Caco-2 (cell line): ENCODE data around the gene THSD8. TPM values are rescaled to one million over a fixed set of nuclear protein-coding genes. Genes with fewer than 3 reads are reported as not detected.

Experiments
- BruUV-seq: library from RNA; stranded (reverse); fragments of 400-500 nt; replicated peaks from 2 replicates; lab custom pipeline; 2021; lab: Mats Ljungman, UMichigan
- CTCF ChIA-PET: fragments of 300-600 bp; sonication (Branson Sonifier 250); formaldehyde crosslinking; loops from one replicate; lab custom pipeline; 2022; ENCODE audit warnings: antibody characterized with exemption; lab: Charles Lee
- POLR2A ChIA-PET: fragments of 300-600 bp; sonication (Branson Sonifier 250); formaldehyde crosslinking; loops from one replicate; lab custom pipeline; 2022; ENCODE audit warnings: antibody characterized with exemption; lab: Charles Lee
- DNase-seq, 2 experiments: peaks; one replicate each; pipeline versions ENCODE4 v3.0.0 to v3.0.0-alpha.2; 2020 to 2022
- H3K27me3 ChIP-seq: replicated peaks from 2 replicates; pipeline ENCODE4 v1.6.0; 2011; ENCODE audit warnings: low read length; ENCODE audit not compliant: control insufficient read depth, insufficient read depth
- H3K36me3 ChIP-seq: 2 replicates; pipeline ENCODE4 v1.5.1; 2011; ENCODE audit warnings: low read length; ENCODE audit not compliant: control insufficient read depth, insufficient read depth
- H3K4me1 ChIP-seq: fragments of 250-450 bp; sonication (Bioruptor Pico); 2 replicates; pipeline ENCODE4 v1.5.1; 2020; ENCODE audit warnings: mild to moderate bottlenecking
- H3K4me3 ChIP-seq: 2 replicates; pipeline ENCODE4 v1.5.1; 2011; ENCODE audit warnings: low read depth, mild to moderate bottlenecking, control low read depth, low read length
- H3K9me3 ChIP-seq: fragments of 250-450 bp; sonication (Bioruptor Pico); 2 replicates; pipeline ENCODE4 v1.5.1; 2020; ENCODE audit warnings: mild to moderate bottlenecking, moderate library complexity
- H3K27ac Mint-ChIP-seq: one replicate; pipeline ENCODE4 v1.8.0; 2022; ENCODE audit warnings: mixed read lengths; ENCODE audit not compliant: unreplicated experiment
- H3K27me3 Mint-ChIP-seq: one replicate; pipeline ENCODE4 v1.8.0; 2022; ENCODE audit warnings: mixed read lengths; ENCODE audit not compliant: insufficient read depth, unreplicated experiment
- H3K36me3 Mint-ChIP-seq: one replicate; pipeline ENCODE4 v1.8.0; 2022; ENCODE audit warnings: mild to moderate bottlenecking, mixed read lengths; ENCODE audit not compliant: insufficient read depth, unreplicated experiment
- H3K4me1 Mint-ChIP-seq: one replicate; pipeline ENCODE4 v1.8.0; 2022; ENCODE audit warnings: low read depth, mixed read lengths; ENCODE audit not compliant: unreplicated experiment
- H3K4me3 Mint-ChIP-seq: one replicate; pipeline ENCODE4 v1.8.0; 2022; ENCODE audit warnings: mild to moderate bottlenecking, moderate library complexity, mixed read lengths; ENCODE audit not compliant: unreplicated experiment
- H3K9me3 Mint-ChIP-seq: one replicate; pipeline ENCODE4 v1.8.0; 2022; ENCODE audit warnings: mixed read lengths; ENCODE audit not compliant: unreplicated experiment
- CTCF ChIP-seq, 2 experiments: fragments of 200-600 bp in 1 of 2; IDR thresholded peaks; 1 replicate in 1 of 2; 2 replicates in 1 of 2; pipeline versions ENCODE4 v1.5.1 to v1.8.0; 2011 to 2022; ENCODE audit warnings: antibody characterized with exemption in 1 of 2, control low read depth in 1 of 2, inconsistent platforms in 1 of 2, low read depth in 1 of 2, low read length in 1 of 2, mild to moderate bottlenecking in 1 of 2, moderate library complexity in 1 of 2; ENCODE audit not compliant: insufficient read depth in 1 of 2, severe bottlenecking in 1 of 2, unreplicated experiment in 1 of 2
- intact Hi-C: fragments of 100-400 bp; cut with micrococcal nuclease; formaldehyde crosslinking; loops from one replicate; pipeline ENCODE4 v1.10.0; 2022; ENCODE audit not compliant: unreplicated experiment
- total RNA-seq: library from RNA; stranded (reverse); gene quantifications from 2 replicates; pipeline ENCODE4 v1.2.3, GENCODE V29; 2022

THSD8 gene
- total RNA-seq, 1 experiment from 2014 or later = 25.9 TPM

GRCh38 chr19:12787458-12787857, 14.4 kb upstream of the THSD8 start:
- no peak for TF ChIP-seq CTCF (IDR thresholded peaks at IDR 0.05; ENCODE audit: insufficient read depth in 1 of 2, low read depth in 1 of 2, low read length in 1 of 2, severe bottlenecking in 1 of 2, unreplicated experiment in 1 of 2)
- BruUV-seq = no TSS peak

GRCh38 chr19:12788042-12788681, 13.7 kb upstream of the THSD8 start:
- Mint-ChIP-seq H3K4me1 (peaks cover 21% of the 10 kb centered on the region), H3K4me3 (peak overlapping the region; percentile 78), H3K36me3 (peaks cover 29% of the 10 kb centered on the region), H3K27me3 (no peaks in the 10 kb centered on the region), H3K9me3 (no peaks in the 10 kb centered on the region), H3K27ac (peak overlapping the region; percentile 90)
- H3K9me3 ChIP-seq = no peaks in the 10 kb centered on the region
- ChIA-PET POLR2A (interaction anchor here (0.9 kb wide), 1 partner anchor 14 kb away, joined by 3 read pairs; no protein-coding TSS in a partner anchor), CTCF (interaction anchor here (0.6 to 1.5 kb wide), 2 partner anchors 11 to 39 kb away, joined by 6 to 9 read pairs; no protein-coding TSS in a partner anchor)
- peaks cover 43% of the 10 kb centered on the region for H3K4me1 ChIP-seq
- intact Hi-C loops = no loop called here
- DNase-seq = no peak
- TF ChIP-seq CTCF (IDR thresholded peaks at IDR 0.05; ENCODE audit: insufficient read depth in 1 of 2, low read depth in 1 of 2, low read length in 1 of 2, severe bottlenecking in 1 of 2, unreplicated experiment in 1 of 2) = no peak
- no peaks in the 10 kb centered on the region for H3K36me3 ChIP-seq
- H3K27me3 ChIP-seq = no peaks in the 10 kb centered on the region
- peak overlapping the region; percentile 41; the same call in 1 of the 2 replicates for H3K4me3 ChIP-seq
- no TSS peak for BruUV-seq

More at GRCh38 chr19:12787458-12787857, 14.4 kb upstream of the THSD8 start:
- intact Hi-C loops = no loop called here
- peaks cover 22% of the 10 kb centered on the region for H3K36me3 Mint-ChIP-seq
- no peak for DNase-seq
- ChIA-PET POLR2A (no interaction called here), CTCF (no interaction called here)
- H3K4me3 Mint-ChIP-seq = no peak overlapping the region
- H3K9me3 Mint-ChIP-seq = no peaks in the 10 kb centered on the region
- Histone ChIP-seq H3K27me3 (no peaks in the 10 kb centered on the region), H3K9me3 (no peaks in the 10 kb centered on the region), H3K36me3 (no peaks in the 10 kb centered on the region), H3K4me1 (peaks cover 43% of the 10 kb centered on the region), H3K4me3 (no peak overlapping the region)
- H3K4me1 Mint-ChIP-seq = peaks cover 21% of the 10 kb centered on the region
- no peaks in the 10 kb centered on the region for H3K27me3 Mint-ChIP-seq
- H3K27ac Mint-ChIP-seq = no peak overlapping the region

GRCh38 chr19:12788682-12789097, 13.2 kb upstream of the THSD8 start:
- H3K9me3 ChIP-seq = no peaks in the 10 kb centered on the region
- H3K4me1 Mint-ChIP-seq = peaks cover 21% of the 10 kb centered on the region
- TF ChIP-seq CTCF (IDR thresholded peaks at IDR 0.05; ENCODE audit: insufficient read depth in 1 of 2, low read depth in 1 of 2, low read length in 1 of 2, severe bottlenecking in 1 of 2, unreplicated experiment in 1 of 2) = no peak
- no peaks in the 10 kb centered on the region for H3K27me3 ChIP-seq
- BruUV-seq = TSS peak; percentile 29
- H3K4me1 ChIP-seq = peaks cover 39% of the 10 kb centered on the region
- no peaks in the 10 kb centered on the region for H3K27me3 Mint-ChIP-seq
- H3K9me3 Mint-ChIP-seq = no peaks in the 10 kb centered on the region
- H3K4me3 Mint-ChIP-seq = peak overlapping the region; percentile 78
- DNase-seq = no peak
- ChIA-PET POLR2A (interaction anchor here (0.9 to 1.0 kb wide), 3 partner anchors 10 to 52 kb away, joined by 3 to 4 read pairs (median 3); partner anchors contain the start of gene GET3), CTCF (interaction anchor here (0.6 to 1.5 kb wide), 4 partner anchors 11 to 39 kb away, joined by 3 to 9 read pairs (median 4); partner anchors contain the start of gene HOOK2)
- peak overlapping the region; percentile 90 for H3K27ac Mint-ChIP-seq
- peak overlapping the region; percentile 41 for H3K4me3 ChIP-seq
- intact Hi-C loops = no loop called here
- peaks cover 34% of the 10 kb centered on the region for H3K36me3 Mint-ChIP-seq
- H3K36me3 ChIP-seq = no peaks in the 10 kb centered on the region
